HG02571 (cell line): ENCODE results near the gene MXRA5.
"Not testable (repeated sequence)": the region's sequence is repeated elsewhere in the genome, so short reads cannot be mapped to it uniquely, and the experiment has no call there.

ENCODE experiments used
- ATAC-seq: cut with Tn5 transposase; IDR thresholded peaks from one replicate; pipeline ENCODE4 v1.9.1; 2021; ENCODE audit warnings: mild to moderate bottlenecking, moderate library complexity; ENCODE audit not compliant: unreplicated experiment

MXRA5 gene

GRCh38 chrX:3345281-3346191 is 916 bp downstream of the MXRA5 start:
- ATAC-seq = no peak

GRCh38 chrX:3343569-3343968 is 2.9 kb downstream of the MXRA5 start:
- ATAC-seq = not testable (repeated sequence)

GRCh38 chrX:3340016-3340415 is 6.4 kb downstream of the MXRA5 start:
- ATAC-seq = no peak

GRCh38 chrX:3326681-3327080 is 19.8 kb downstream of the MXRA5 start:
- no peak for ATAC-seq

- no peak for ATAC-seq
Observed at GRCh38 chrX:3320471-3321046, 25.9 kb downstream of the MXRA5 start.

- ATAC-seq = no peak
Observed at GRCh38 chrX:3317191-3317718, 29.2 kb downstream of the MXRA5 start.

- no peak for ATAC-seq
Observed at GRCh38 chrX:3312109-3312508, 34.3 kb downstream of the MXRA5 start.

GRCh38 chrX:3307881-3308280 is 38.6 kb downstream of the MXRA5 start:
- no peak for ATAC-seq

GRCh38 chrX:3299636-3300035 is 46.8 kb downstream of the MXRA5 start:
- ATAC-seq = no peak

GRCh38 chrX:3295731-3296130 is 50.7 kb downstream of the MXRA5 start:
- ATAC-seq = no peak

- ATAC-seq = no peak
Observed at GRCh38 chrX:3293251-3293650, 53.2 kb downstream of the MXRA5 start.

- no peak for ATAC-seq
Observed at GRCh38 chrX:3290561-3290960, 55.9 kb downstream of the MXRA5 start.

GRCh38 chrX:3286196-3286945 is 60.1 kb downstream of the MXRA5 start:
- no peak for ATAC-seq

GRCh38 chrX:3280706-3281105 is 65.7 kb downstream of the MXRA5 start:
- no peak for ATAC-seq

- not testable (repeated sequence) for ATAC-seq
Observed at GRCh38 chrX:3273668-3274067, 72.8 kb downstream of the MXRA5 start.

- no peak for ATAC-seq
Observed at GRCh38 chrX:3271834-3272186, 74.6 kb downstream of the MXRA5 start.

GRCh38 chrX:3271183-3271833 is 75.1 kb downstream of the MXRA5 start:
- ATAC-seq = no peak

- no peak for ATAC-seq
Observed at GRCh38 chrX:3268829-3269228, 77.6 kb downstream of the MXRA5 start.

GRCh38 chrX:3263681-3264126 is 82.7 kb downstream of the MXRA5 start:
- no peak for ATAC-seq

GRCh38 chrX:3262901-3263300 is 83.6 kb downstream of the MXRA5 start:
- ATAC-seq = no peak
